AG04450 (cell line): ENCODE measurements around the gene CIBAR2. TPM values are rescaled to one million over a fixed set of nuclear protein-coding genes. Genes with fewer than 3 reads are reported as not detected.

ENCODE experiments used
- CTCF ChIA-PET: fragments of 300-600, 350-600 bp; formaldehyde crosslinking; extraction: SDS; loops from one replicate; lab custom pipeline; 2022; ENCODE audit warnings: antibody characterized with exemption, inconsistent platforms; lab: Charles Lee
- POLR2A ChIA-PET: fragments of 350-600 bp; formaldehyde crosslinking; extraction: SDS; loops from one replicate; lab custom pipeline; 2021; ENCODE audit warnings: antibody characterized with exemption, inconsistent platforms; lab: Yijun Ruan, JAX
- DNase-seq: peaks from one replicate; pipeline ENCODE4 v3.0.0-alpha.2; 2011; ENCODE audit warnings: low read depth, low spot score
- H3K27ac ChIP-seq: one replicate; pipeline ENCODE4 v1.5.1; 2012; ENCODE audit warnings: low read depth, low read length, control low read depth
- H3K27me3 ChIP-seq: one replicate; pipeline ENCODE4 v1.6.0; 2012; ENCODE audit warnings: low read length; ENCODE audit not compliant: control insufficient read depth, insufficient read depth
- H3K4me3 ChIP-seq: 2 replicates; pipeline ENCODE4 v1.5.1; 2011; ENCODE audit warnings: mild to moderate bottlenecking, low read depth, low read length, control low read depth
- H3K9me3 ChIP-seq: 2 replicates; pipeline ENCODE4 v1.5.1; 2012; ENCODE audit warnings: low read length; ENCODE audit not compliant: control insufficient read depth, insufficient read depth
- polyA plus RNA-seq: library from polyadenylated mRNA; depleted of rRNA; stranded (reverse); fragments of >200 nt; gene quantifications from 2 replicates; pipeline ENCODE4 v1.2.3, GENCODE V29; 2011
- TF ChIP-seq, protein P1 (sequence below): IDR thresholded peaks from 2 replicates; pipeline ENCODE4 v1.5.1; 2011; ENCODE audit warnings: low read depth, low read length, control low read depth, inconsistent platforms

CIBAR2 gene
- polyA plus RNA-seq, 1 experiment: 0.41 TPM

DNA sequence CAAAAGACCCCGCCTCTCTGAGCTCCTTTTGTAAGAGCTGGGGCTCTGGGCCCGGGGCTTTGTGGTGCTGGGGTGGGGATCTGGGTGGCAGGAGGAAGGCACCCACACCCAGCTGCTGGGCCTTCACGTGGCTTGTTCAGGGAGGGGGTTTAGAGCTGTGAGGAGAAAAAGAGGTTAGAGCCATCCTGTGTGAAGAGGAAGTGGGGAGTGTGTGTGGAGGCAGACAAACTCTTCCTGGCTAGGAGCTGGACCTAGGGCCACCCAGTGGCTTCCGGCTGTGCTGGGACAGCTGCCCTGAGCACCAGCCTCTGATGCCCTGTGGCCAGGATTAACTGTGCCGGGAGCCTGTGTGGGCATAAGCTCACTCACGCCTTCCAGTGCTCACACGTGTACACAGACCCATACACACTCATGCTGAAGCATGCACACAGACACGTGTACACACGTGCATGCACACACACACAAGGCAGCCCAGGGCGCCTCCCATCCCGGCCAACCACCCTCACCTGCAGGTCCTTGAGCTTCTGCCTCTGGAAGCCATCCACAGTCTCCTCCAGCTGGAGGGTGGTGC is 7.4 kb downstream of the CIBAR2 start:
- peaks cover 10% of the 10 kb centered on the region for H3K27me3 ChIP-seq
- H3K9me3 ChIP-seq: peaks cover 4% of the 10 kb centered on the region; the same call in 1 of the 2 replicates
- H3K27ac ChIP-seq: no peak overlapping the region
- TF ChIP-seq, protein P1, sequence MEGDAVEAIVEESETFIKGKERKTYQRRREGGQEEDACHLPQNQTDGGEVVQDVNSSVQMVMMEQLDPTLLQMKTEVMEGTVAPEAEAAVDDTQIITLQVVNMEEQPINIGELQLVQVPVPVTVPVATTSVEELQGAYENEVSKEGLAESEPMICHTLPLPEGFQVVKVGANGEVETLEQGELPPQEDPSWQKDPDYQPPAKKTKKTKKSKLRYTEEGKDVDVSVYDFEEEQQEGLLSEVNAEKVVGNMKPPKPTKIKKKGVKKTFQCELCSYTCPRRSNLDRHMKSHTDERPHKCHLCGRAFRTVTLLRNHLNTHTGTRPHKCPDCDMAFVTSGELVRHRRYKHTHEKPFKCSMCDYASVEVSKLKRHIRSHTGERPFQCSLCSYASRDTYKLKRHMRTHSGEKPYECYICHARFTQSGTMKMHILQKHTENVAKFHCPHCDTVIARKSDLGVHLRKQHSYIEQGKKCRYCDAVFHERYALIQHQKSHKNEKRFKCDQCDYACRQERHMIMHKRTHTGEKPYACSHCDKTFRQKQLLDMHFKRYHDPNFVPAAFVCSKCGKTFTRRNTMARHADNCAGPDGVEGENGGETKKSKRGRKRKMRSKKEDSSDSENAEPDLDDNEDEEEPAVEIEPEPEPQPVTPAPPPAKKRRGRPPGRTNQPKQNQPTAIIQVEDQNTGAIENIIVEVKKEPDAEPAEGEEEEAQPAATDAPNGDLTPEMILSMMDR: no peak
- ChIA-PET CTCF (interaction anchor here (0.7 to 1.2 kb wide), 3 partner anchors 140 to 149 kb away, joined by 3 read pairs; no protein-coding TSS in a partner anchor), POLR2A (no interaction called here)
- no peak overlapping the region for H3K4me3 ChIP-seq
- no peak for DNase-seq

DNA sequence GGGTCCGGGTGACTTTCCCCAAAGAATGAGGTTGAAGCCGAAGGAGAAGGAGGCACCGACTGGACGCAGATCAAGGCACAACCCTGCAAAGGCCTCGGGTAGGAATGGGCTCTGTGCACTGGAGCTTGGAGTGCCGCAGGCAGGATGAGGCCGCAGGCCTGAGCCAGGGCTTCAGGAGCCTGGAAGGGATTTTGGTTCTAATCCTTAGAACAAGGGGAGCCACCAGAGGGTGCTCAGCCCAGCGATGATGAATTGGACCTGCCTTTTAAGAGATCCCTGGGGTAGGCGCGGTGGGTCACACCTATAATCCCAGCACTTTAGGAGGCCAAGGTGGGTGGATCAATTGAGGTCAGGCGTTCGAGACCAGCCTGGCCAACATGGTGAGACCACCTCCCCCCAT is 8.1 kb downstream of the CIBAR2 start:
- CTCF ChIA-PET: interaction anchor here (1.2 kb wide), 2 partner anchors 149 to 150 kb away, joined by 3 read pairs; no protein-coding TSS in a partner anchor
- no peak for DNase-seq

DNA sequence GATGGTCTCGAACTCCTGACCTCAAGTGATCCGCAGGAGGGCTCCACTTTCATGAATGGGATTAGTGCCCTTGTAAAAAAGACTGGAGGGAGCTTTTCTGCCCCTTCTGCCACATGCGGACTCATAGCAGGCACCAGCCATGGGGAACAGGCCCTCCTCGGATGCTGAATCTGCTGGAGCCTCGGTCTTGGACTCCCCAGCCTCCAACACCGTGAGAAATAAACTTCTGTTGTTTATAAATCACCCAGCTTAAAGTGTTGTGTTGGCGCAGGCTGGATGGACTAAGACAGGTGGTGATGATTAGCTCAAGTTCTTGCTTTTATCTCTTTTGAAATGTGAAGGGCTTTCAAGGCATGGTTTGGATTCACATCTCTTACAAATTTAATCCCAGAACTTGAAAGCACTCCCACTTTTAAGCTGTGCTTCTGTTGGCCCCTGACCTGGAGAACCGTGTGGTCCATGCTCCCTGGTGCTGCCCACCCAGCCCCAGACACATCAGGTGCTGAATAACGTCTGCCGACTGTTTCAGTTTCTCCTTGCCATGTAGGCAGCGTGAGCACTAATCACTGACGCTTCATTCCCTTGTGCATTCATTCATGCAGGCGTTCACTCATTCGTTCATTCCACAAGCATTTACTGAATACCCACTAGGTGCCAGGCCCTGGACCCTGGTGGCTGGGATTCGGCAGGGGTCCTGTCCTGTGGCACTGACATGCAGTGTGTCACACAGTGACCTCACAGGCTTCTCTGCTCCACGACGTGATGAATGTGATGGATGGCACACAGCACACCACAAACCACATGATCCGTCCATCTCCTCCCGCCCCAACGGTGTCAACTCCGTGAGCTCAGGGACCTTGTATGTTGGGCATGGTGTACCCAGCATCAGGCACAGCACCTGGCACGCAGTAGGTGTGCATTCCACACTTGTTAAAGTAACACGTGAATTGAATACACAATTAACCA is 8.9 kb downstream of the CIBAR2 start:
- DNase-seq: no peak
- ChIA-PET POLR2A (no interaction called here), CTCF (interaction anchor here (1.3 kb wide), 1 partner anchor 11 kb away, joined by 5 read pairs; no protein-coding TSS in a partner anchor)
- no peak overlapping the region for H3K27ac ChIP-seq
- TF ChIP-seq, protein P1: no peak
- no peak overlapping the region for H3K4me3 ChIP-seq
- H3K27me3 ChIP-seq: peaks cover 13% of the 10 kb centered on the region
- peaks cover 4% of the 10 kb centered on the region; the same call in 1 of the 2 replicates for H3K9me3 ChIP-seq

More for the DNA sequence above, 8.1 kb downstream of the CIBAR2 start:
- TF ChIP-seq, protein P1: 0 out of 2 replicates have a peak, but pooled peaks have one; percentile 3
- POLR2A ChIA-PET: no interaction called here
- H3K27ac ChIP-seq: no peak overlapping the region
- peaks cover 4% of the 10 kb centered on the region; the same call in 1 of the 2 replicates for H3K9me3 ChIP-seq
- H3K27me3 ChIP-seq: peaks cover 10% of the 10 kb centered on the region
- H3K4me3 ChIP-seq: no peak overlapping the region

DNA sequence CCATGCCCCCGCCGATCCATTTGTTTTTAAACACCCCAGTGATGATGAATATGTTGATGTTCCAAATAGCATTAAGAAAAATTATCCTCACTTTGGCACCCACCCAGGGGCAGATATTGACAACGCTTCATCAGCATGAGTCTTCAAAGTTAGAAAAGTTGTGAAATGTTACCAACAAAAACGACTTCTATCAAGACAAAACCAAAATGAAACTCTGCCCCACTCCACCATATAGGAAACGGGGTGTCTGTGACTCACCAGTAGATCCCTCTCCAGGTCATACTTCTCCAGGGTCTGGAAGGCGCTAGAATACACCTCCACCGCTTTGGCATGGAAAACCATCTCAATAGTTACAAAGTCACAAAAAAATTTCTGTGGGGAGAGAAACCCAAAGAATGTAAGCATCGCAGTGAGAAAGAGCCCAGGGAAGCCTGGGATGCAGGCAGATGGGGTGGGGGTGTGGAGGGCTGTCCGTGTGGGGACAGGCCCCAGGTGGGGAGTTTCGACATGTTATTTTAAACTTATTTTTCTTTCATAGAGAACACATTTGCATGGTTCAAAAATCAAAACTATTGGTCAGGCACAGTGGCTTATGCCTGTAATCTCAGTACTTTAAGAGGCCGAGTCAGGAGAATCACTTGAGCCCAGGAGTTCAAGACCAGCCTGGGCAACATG is 10.2 kb downstream of the CIBAR2 start:
- TF ChIP-seq, protein P1: no peak
- ChIA-PET POLR2A (no interaction called here), CTCF (interaction anchor here (1.3 to 1.9 kb wide), 2 partner anchors 13 kb away, joined by 5 read pairs; no protein-coding TSS in a partner anchor)
- Histone ChIP-seq H3K27me3 (peaks cover 16% of the 10 kb centered on the region), H3K4me3 (no peak overlapping the region), H3K9me3 (peaks cover 4% of the 10 kb centered on the region; the same call in 1 of the 2 replicates), H3K27ac (no peak overlapping the region)
- no peak for DNase-seq
